NCI-H1694 (cell line): ENCODE measurements around the gene HOXD9.

Source experiments
- DNase-seq: peaks from one replicate; lab custom pipeline; 2025; lab: John Stamatoyannopoulos, UW

The HOXD9 gene

GRCh38 chr2:176165370-176166050, 43.0 kb downstream of the HOXD9 start:
- DNase-seq: no peak

- DNase-seq: no peak
Observed at GRCh38 chr2:176166272-176166671, 43.8 kb downstream of the HOXD9 start.

- DNase-seq: no peak
Observed at GRCh38 chr2:176167398-176167797, 44.9 kb downstream of the HOXD9 start.

GRCh38 chr2:176169181-176169580, 46.7 kb downstream of the HOXD9 start:
- no peak for DNase-seq

GRCh38 chr2:176169711-176170110, 47.2 kb downstream of the HOXD9 start:
- DNase-seq: no peak

- no peak for DNase-seq
Observed at GRCh38 chr2:176170602-176171305, 48.2 kb downstream of the HOXD9 start.

GRCh38 chr2:176171351-176172006, 49.0 kb downstream of the HOXD9 start:
- no peak for DNase-seq

GRCh38 chr2:176172007-176172894, 49.7 kb downstream of the HOXD9 start:
- no peak for DNase-seq

GRCh38 chr2:176172895-176173566, 50.5 kb downstream of the HOXD9 start:
- DNase-seq: no peak

- no peak for DNase-seq
Observed at GRCh38 chr2:176173567-176174381, 51.3 kb downstream of the HOXD9 start.

GRCh38 chr2:176174382-176174823, 51.9 kb downstream of the HOXD9 start:
- no peak for DNase-seq
